AG09319 (cell line): ENCODE measurements around the gene ACBD4.

Experiments used
- DNase-seq: peaks from one replicate; pipeline ENCODE4 v3.0.0-alpha.2; 2010; ENCODE audit warnings: low read depth; ENCODE audit errors: extremely low read depth
- TF ChIP-seq, protein P1 (sequence below): IDR thresholded peaks from 2 replicates; pipeline ENCODE4 v1.5.1; 2011; ENCODE audit warnings: low read depth, mild to moderate bottlenecking, inconsistent platforms, low read length, moderate library complexity

The ACBD4 gene

DNA sequence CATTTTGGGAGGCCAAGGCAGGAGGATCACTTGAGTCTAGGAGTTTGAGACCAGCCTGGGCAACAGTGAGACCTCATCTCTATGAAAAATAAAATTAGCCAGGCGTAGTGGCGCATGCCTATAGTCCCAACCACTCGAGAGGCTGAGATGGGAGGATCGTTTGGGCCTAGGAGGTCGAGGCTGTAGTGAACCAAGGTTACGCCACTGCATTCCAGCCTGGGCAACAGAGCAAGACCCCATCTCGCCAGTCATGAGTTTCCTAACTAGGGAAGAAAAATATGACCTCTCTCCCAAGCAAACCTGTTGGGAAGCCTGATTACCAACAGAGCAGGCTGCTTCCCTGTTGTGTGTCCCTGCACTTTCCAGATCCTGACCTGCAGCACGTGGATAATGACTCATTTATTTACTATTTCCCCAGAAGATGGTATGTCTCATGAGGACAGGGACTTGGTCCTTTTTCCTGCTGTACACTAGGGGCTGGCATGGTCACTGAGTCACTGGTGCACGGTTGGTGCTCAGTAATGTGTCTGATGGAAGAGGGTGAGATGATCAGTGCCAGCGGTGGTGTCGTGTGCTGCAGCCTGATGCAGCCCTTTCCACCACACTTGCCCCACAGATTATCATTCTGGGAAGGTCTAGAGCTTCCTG lies 43.6 kb upstream of the ACBD4 start:
- no peak for DNase-seq
- TF ChIP-seq, protein P1, sequence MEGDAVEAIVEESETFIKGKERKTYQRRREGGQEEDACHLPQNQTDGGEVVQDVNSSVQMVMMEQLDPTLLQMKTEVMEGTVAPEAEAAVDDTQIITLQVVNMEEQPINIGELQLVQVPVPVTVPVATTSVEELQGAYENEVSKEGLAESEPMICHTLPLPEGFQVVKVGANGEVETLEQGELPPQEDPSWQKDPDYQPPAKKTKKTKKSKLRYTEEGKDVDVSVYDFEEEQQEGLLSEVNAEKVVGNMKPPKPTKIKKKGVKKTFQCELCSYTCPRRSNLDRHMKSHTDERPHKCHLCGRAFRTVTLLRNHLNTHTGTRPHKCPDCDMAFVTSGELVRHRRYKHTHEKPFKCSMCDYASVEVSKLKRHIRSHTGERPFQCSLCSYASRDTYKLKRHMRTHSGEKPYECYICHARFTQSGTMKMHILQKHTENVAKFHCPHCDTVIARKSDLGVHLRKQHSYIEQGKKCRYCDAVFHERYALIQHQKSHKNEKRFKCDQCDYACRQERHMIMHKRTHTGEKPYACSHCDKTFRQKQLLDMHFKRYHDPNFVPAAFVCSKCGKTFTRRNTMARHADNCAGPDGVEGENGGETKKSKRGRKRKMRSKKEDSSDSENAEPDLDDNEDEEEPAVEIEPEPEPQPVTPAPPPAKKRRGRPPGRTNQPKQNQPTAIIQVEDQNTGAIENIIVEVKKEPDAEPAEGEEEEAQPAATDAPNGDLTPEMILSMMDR: no peak

GRCh38 chr17:45092911-45093430 lies 42.5 kb upstream of the ACBD4 start:
- TF ChIP-seq, protein P1: no peak
- DNase-seq: peak; percentile 95

DNA sequence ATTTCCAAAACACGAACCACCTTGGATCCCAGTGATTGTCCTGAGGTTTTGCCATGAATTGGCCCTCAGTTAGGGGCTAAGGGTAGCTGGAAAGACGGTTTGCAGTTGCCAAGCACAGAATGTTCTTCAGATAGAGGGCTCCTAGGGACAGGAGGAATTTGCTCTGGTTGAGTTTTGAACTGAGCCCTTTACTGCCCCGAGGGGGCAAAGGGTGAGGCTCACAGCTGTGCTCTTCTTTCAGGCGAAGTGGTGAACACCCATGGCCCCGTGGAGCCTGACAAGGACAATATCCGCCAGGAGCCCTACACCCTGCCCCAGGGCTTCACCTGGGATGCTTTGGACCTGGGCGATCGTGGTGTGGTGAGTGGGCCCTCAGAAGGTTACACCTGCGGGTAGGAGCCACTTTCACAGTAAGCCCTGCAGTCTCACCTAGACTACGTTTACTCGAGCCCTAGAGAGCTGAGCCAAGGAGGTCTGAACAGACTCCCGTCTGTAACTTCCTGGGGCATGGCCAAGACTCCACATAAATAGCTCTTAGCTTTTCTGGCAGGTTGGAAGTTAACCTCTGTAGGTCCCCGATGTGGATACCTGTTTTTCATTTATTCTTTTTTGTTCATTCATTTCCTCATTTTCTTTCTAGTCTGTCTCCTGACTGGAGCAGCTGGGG lies 41.9 kb upstream of the ACBD4 start:
- TF ChIP-seq, protein P1: no peak
- DNase-seq: no peak

DNA sequence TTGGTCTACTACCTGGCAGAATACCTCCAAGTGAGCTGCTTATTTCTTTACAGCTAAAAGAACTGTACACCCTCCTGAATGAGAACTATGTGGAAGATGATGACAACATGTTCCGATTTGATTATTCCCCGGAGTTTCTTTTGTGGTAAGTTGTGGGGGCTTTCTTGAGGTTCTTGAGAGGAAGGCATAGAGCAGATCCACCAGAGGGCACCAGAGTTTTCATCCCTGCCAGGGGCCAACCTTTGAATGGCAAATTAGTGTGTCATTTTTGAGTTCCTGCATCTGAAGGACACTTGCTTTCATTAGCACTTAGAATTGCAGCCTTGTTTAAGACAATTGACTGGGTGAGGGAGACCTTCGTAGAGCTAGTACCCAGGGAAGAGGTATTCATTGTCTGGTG lies 39.3 kb upstream of the ACBD4 start:
- DNase-seq: no peak
- TF ChIP-seq, protein P1: peak; percentile 71

DNA sequence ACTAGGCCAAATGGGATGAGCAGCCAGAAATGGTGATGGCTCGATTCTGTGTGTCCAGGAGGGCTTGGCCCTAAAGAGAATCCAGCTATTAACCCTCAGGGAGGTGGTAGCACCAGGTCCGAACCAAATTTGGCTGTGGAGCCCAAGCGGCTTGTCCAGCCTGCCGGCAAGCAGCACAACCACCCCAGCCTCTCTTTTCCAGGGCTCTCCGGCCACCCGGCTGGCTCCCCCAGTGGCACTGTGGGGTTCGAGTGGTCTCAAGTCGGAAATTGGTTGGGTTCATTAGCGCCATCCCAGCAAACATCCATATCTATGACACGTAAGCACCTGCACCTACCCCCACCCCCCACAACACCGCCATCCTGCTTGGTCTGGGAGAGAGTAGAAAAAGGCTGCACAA lies 38.6 kb upstream of the ACBD4 start:
- no peak for DNase-seq
- TF ChIP-seq, protein P1: no peak

DNA sequence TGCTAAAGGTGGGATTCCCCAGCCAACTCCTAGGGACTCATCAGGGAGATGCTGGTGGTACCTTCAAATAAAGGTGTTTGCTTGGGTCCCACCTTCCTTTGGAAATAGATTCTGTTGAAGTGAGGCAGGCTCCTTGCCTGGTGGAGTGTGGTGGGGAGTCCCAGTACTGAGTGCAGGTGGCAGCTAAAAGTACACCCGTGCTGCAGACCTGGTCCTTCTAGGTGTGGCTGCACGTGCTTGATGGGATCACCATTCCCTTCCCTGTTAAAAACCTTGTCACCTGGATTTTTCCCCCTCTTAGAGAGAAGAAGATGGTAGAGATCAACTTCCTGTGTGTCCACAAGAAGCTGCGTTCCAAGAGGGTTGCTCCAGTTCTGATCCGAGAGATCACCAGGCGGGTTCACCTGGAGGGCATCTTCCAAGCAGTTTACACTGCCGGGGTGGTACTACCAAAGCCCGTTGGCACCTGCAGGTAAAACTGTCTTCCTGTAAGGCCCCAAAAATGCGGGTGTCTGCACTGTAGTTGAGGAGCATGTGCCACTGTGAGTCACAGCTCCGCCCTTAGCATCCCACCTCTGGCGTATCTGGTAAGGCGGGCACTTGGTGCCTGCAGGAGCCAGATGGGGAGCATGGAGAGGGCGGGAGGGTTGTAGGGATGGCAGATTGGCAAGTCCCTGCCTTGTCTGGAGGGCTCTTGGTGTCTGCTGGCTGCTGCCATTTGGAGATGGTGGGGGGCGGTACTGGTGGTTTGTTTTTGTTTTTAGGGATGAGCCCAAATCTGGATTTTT lies 37.2 kb upstream of the ACBD4 start:
- no peak for DNase-seq

More for the DNA sequence above, 37.2 kb upstream of the ACBD4 start:
- TF ChIP-seq, protein P1: no peak
